Activated CD4-positive, CD25-positive, alpha-beta regulatory T cell treated with anti-CD3 and anti-CD28 coated beads, Interleukin-2, amount 50 U/mL, for 72 hours (primary cell): ENCODE measurements around the gene UGT1A8.
"Not testable (repeated sequence)": the region's sequence is repeated elsewhere in the genome, so short reads cannot be mapped to it uniquely, and the experiment has no call there.

ENCODE experiments used
- DNase-seq: peaks from one replicate; pipeline ENCODE4 v3.0.0; 2021

The UGT1A8 gene

GRCh38 chr2:233736868-233737653, 119.6 kb downstream of the UGT1A8 start:
- not testable (repeated sequence) for DNase-seq

GRCh38 chr2:233740870-233741269, 123.4 kb downstream of the UGT1A8 start:
- no peak for DNase-seq

- DNase-seq, result no peak
Measured at GRCh38 chr2:233743464-233744259, 126.2 kb downstream of the UGT1A8 start.

- DNase-seq, result no peak
Measured at GRCh38 chr2:233745073-233745755, 127.8 kb downstream of the UGT1A8 start.

- DNase-seq, result not testable (repeated sequence)
Measured at GRCh38 chr2:233745838-233746237, 128.4 kb downstream of the UGT1A8 start.

- no peak for DNase-seq
Measured at GRCh38 chr2:233746475-233747282, 129.2 kb downstream of the UGT1A8 start.

- DNase-seq, result no peak
Measured at GRCh38 chr2:233747283-233747544, 129.8 kb downstream of the UGT1A8 start.

GRCh38 chr2:233750689-233751088, 133.3 kb downstream of the UGT1A8 start:
- not testable (repeated sequence) for DNase-seq

- DNase-seq, result not testable (repeated sequence)
Measured at GRCh38 chr2:233751212-233752009, 134.0 kb downstream of the UGT1A8 start.

GRCh38 chr2:233754872-233755611, 137.6 kb downstream of the UGT1A8 start:
- no peak for DNase-seq

- no peak for DNase-seq
Measured at GRCh38 chr2:233756429-233757081, 139.1 kb downstream of the UGT1A8 start.

GRCh38 chr2:233758141-233758540, 140.7 kb downstream of the UGT1A8 start:
- DNase-seq, result no peak

GRCh38 chr2:233758849-233759248, 141.4 kb downstream of the UGT1A8 start:
- no peak for DNase-seq

GRCh38 chr2:233760043-233760442, 142.6 kb downstream of the UGT1A8 start, which contains the start of gene UGT1A1:
TSS of gene UGT1A1 (plus strand) at chr2:233760270. CDS start at chr2:233760288, 18 bp downstream.
- no peak for DNase-seq

GRCh38 chr2:233761040-233761769, 143.8 kb downstream of the UGT1A8 start:
- no peak for DNase-seq

- DNase-seq, result no peak
Measured at GRCh38 chr2:233764264-233764663, 146.8 kb downstream of the UGT1A8 start.

- DNase-seq, result no peak
Measured at GRCh38 chr2:233764761-233765160, 147.3 kb downstream of the UGT1A8 start.

GRCh38 chr2:233766416-233766815, 149.0 kb downstream of the UGT1A8 start:
- DNase-seq, result no peak

- DNase-seq, result no peak
Measured at GRCh38 chr2:233768076-233768475, 150.6 kb downstream of the UGT1A8 start.

GRCh38 chr2:233769260-233769659, 151.8 kb downstream of the UGT1A8 start:
- DNase-seq, result no peak
